ENCODE results near the gene DCUN1D1.

Gene DCUN1D1

GRCh38 chr3:182889948-182890629 is 90.2 kb downstream of the DCUN1D1 start:
- DNase-seq: no peak

Data from 8988T (cell line).